HL-60 (cell line): Measurements from ENCODE around the gene STX18.

Experiments used
- DNase-seq, 2 experiments: peaks; one replicate each; pipeline ENCODE4 v3.0.0-alpha.2; 2010 to 2020; ENCODE audit warnings: low read depth in 1 of 2, low spot score in 1 of 2
- H3K27ac ChIP-seq: fragments of 250-450 bp; sonication (Bioruptor Pico); replicated peaks from 2 replicates; pipeline ENCODE4 v1.5.1; 2020; ENCODE audit warnings: mild to moderate bottlenecking, moderate library complexity
- H3K27me3 ChIP-seq: fragments of 250-450 bp; sonication (Bioruptor Pico); 2 replicates; pipeline ENCODE4 v1.5.1; 2021; ENCODE audit warnings: mild to moderate bottlenecking, moderate library complexity; ENCODE audit not compliant: insufficient read depth, poor library complexity, severe bottlenecking
- H3K4me3 ChIP-seq: replicated peaks from 2 replicates; pipeline ENCODE4 v1.5.1; 2011; ENCODE audit warnings: mild to moderate bottlenecking, control low read depth, low read length; ENCODE audit not compliant: insufficient read depth
- CTCF ChIP-seq: IDR thresholded peaks from one replicate; pipeline ENCODE4 v1.5.1; 2011; ENCODE audit warnings: low read length, control low read depth, inconsistent platforms; ENCODE audit not compliant: insufficient read depth
- GABPA ChIP-seq: IDR thresholded peaks from 2 replicates; pipeline ENCODE4 v1.6.1; 2012; ENCODE audit warnings: low read depth
- POLR2AphosphoS5 ChIP-seq: IDR thresholded peaks from 2 replicates; pipeline ENCODE4 v1.6.1; 2012; ENCODE audit warnings: low read depth
- REST ChIP-seq: IDR thresholded peaks from 2 replicates; pipeline ENCODE4 v1.6.1; 2012; ENCODE audit warnings: low read depth; ENCODE audit not compliant: insufficient replicate concordance
- SPI1 ChIP-seq: IDR thresholded peaks from 2 replicates; pipeline ENCODE4 v1.6.1; 2012; ENCODE audit warnings: low read depth, mild to moderate bottlenecking, borderline replicate concordance

The STX18 gene

GRCh38 chr4:4410271-4410670, 131.6 kb downstream of the STX18 start:
- TF ChIP-seq SPI1 (no peak), CTCF (no peak), GABPA (no peak), REST (no peak), POLR2AphosphoS5 (no peak)
- H3K27me3 ChIP-seq: no peaks in the 10 kb centered on the region
- H3K4me3 ChIP-seq: no peak overlapping the region
- H3K27ac ChIP-seq: no peak overlapping the region
- no peak for DNase-seq

- no peaks in the 10 kb centered on the region for H3K27me3 ChIP-seq
- DNase-seq: no peak
- no peak overlapping the region for H3K4me3 ChIP-seq
- H3K27ac ChIP-seq: no peak overlapping the region
- TF ChIP-seq POLR2AphosphoS5 (no peak), REST (no peak), GABPA (no peak)
Observed at GRCh38 chr4:4409416-4410115, 132.3 kb downstream of the STX18 start.

- no peaks in the 10 kb centered on the region for H3K27me3 ChIP-seq
- H3K27ac ChIP-seq: no peak overlapping the region
- H3K4me3 ChIP-seq: no peak overlapping the region
- DNase-seq: no peak
- TF ChIP-seq REST: no peak
- no peak for TF ChIP-seq GABPA
- no peak for TF ChIP-seq POLR2AphosphoS5
- TF ChIP-seq SPI1: no peak
- TF ChIP-seq CTCF: no peak
Observed at GRCh38 chr4:4408576-4409335, 133.1 kb downstream of the STX18 start.
